ENCODE measurements around the gene GAL3ST3.
"Not testable (repeated sequence)": the region's sequence is repeated elsewhere in the genome, so short reads cannot be mapped to it uniquely, and the experiment has no call there.

The GAL3ST3 gene

GRCh38 chr11:66083767-66084166, 34.8 kb upstream of the GAL3ST3 start:
- H3K27ac ChIP-seq: no peak overlapping the region
- CTCF ChIA-PET: interaction anchor here (0.7 kb wide), 1 partner anchor 87 kb away, joined by 4 read pairs; no protein-coding TSS in a partner anchor
- no peak for TF ChIP-seq CTCF (conservative IDR thresholded peaks at IDR 0.05; ENCODE audit: low read depth)
- POLR2A ChIA-PET (ENCODE audit: low non-redundant PET): no interaction called here
- no peak for DNase-seq (ENCODE audit: low spot score)

- CTCF ChIA-PET: interaction anchor here (0.7 kb wide), 1 partner anchor 87 kb away, joined by 4 read pairs; no protein-coding TSS in a partner anchor
- POLR2A ChIA-PET (ENCODE audit: low non-redundant PET): no interaction called here
- no peak for TF ChIP-seq CTCF (conservative IDR thresholded peaks at IDR 0.05; ENCODE audit: low read depth)
- H3K27ac ChIP-seq: no peak overlapping the region
- DNase-seq (ENCODE audit: low spot score): no peak
Observed at GRCh38 chr11:66082946-66083698, 34.2 kb upstream of the GAL3ST3 start.

- POLR2A ChIA-PET (ENCODE audit: low non-redundant PET): interaction anchor here (0.5 kb wide), 2 partner anchors 141 to 1302 kb away, joined by 5 to 11 read pairs; no protein-coding TSS in a partner anchor
- no peak for TF ChIP-seq CTCF (conservative IDR thresholded peaks at IDR 0.05; ENCODE audit: low read depth)
- H3K27ac ChIP-seq: peak overlapping the region; percentile 84
- DNase-seq (ENCODE audit: low spot score): peak; percentile 72
- CTCF ChIA-PET: no interaction called here
Observed at GRCh38 chr11:66081505-66081904, 32.5 kb upstream of the GAL3ST3 start.

- ChIA-PET POLR2A (ENCODE audit: low non-redundant PET) (interaction anchor here (0.6 kb wide), 1 partner anchor 28 kb away, joined by 3 read pairs; no protein-coding TSS in a partner anchor), CTCF (no interaction called here)
- peak; percentile 69 for DNase-seq (ENCODE audit: low spot score)
- no peak for TF ChIP-seq CTCF (conservative IDR thresholded peaks at IDR 0.05; ENCODE audit: low read depth)
- H3K27ac ChIP-seq: peak overlapping the region; percentile 84
Observed at GRCh38 chr11:66080055-66080817, 31.3 kb upstream of the GAL3ST3 start.

- H3K27ac ChIP-seq: peak overlapping the region; percentile 36
- DNase-seq (ENCODE audit: low spot score); POLR2A ChIA-PET (ENCODE audit: low non-redundant PET): not testable (repeated sequence)
- CTCF ChIA-PET: interaction anchor here (0.6 to 1.2 kb wide), 3 partner anchors 9 to 155 kb away, joined by 3 to 5 read pairs (median 4); no protein-coding TSS in a partner anchor
Observed at GRCh38 chr11:66078949-66079348, 30.0 kb upstream of the GAL3ST3 start.

- ChIA-PET CTCF (interaction anchor here (1.2 kb wide), 1 partner anchor 10 kb away, joined by 3 read pairs; no protein-coding TSS in a partner anchor), POLR2A (ENCODE audit: low non-redundant PET) (no interaction called here)
- no peak for DNase-seq (ENCODE audit: low spot score)
- H3K27ac ChIP-seq: no peak overlapping the region; the same call in 1 of the 2 replicates
- no peak for TF ChIP-seq CTCF (conservative IDR thresholded peaks at IDR 0.05; ENCODE audit: low read depth)
Observed at GRCh38 chr11:66077927-66078326, 29.0 kb upstream of the GAL3ST3 start.

Data from RWPE1 (cell line).